ENCODE measurements around the gene SCUBE1.

- TF ChIP-seq GATA2 (IDR thresholded peaks at IDR 0.05; ENCODE audit: low read depth, low read length) (no peak), GATA3 (IDR thresholded peaks at IDR 0.05; ENCODE audit: low read depth, low read length) (no peak)
Observed at GRCh38 chr22:43275545-43276317, 67.4 kb downstream of the SCUBE1 start.
